Non-pigmented ciliary epithelial cell (primary cell): ENCODE results near the gene PHF21B.
"Not testable (repeated sequence)": the region's sequence is repeated elsewhere in the genome, so short reads cannot be mapped to it uniquely, and the experiment has no call there.

Experiments used
- DNase-seq: peaks from one replicate; pipeline ENCODE4 v3.0.0-alpha.2; 2010; ENCODE audit warnings: low read depth

The PHF21B gene

DNA sequence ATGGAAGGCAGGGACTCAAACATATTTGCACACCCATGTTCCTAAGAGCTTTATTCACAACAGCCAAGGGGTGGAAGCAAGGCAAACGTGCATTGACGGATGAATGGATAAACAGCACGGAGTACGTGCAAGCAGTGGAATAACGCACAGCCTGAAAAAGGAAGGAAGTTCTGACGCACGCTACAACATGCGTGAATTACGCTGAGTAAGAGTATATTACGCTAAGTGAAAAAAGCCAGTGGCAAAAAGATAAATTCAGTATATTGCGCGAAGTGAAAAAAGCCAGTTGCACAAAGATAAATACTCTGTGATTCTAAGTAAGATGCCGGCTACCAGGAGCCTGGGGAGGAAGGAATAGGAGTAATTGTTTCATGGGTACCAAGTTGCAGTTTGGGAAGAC, 19.5 kb downstream of the PHF21B start:
- no peak for DNase-seq

DNA sequence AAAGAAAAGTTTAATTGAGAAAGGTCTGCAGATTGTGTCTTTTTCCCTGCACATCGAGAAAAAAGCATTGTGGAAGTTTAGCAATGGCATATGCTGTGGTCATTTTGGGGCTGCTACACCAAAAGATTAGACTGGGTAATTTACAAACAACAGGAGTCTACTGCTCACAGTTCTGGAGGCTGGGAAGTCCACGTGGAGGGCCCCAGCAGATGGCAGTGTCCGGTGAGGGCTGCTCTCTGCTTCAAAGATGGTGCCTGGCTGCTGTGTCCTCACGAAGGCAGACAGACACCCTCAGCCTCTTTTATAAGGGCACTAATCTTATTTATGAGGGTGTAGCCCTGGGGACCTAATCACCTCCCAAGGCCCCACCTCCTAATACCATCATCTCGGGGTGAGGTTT, 21.1 kb downstream of the PHF21B start:
- DNase-seq = no peak

DNA sequence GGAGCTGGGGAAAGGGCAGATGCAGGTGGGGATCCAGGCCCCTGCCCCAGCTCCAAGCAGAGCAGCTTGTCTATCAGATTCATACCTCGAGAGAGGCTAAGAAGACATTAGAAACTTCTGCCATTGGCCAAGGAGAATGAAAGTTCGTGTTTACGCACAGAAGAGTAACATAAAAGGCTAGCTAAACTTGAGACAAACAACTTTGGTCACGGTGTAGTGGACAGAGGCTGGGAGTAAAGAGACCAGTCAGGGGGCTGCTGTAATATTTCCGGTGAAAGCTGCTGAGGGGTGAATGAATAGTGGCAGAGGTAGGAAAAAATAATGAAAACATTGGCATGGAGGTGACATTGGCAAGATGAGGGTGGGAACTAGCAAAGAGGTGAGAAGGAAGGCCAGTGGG, 22.9 kb downstream of the PHF21B start:
- no peak for DNase-seq

DNA sequence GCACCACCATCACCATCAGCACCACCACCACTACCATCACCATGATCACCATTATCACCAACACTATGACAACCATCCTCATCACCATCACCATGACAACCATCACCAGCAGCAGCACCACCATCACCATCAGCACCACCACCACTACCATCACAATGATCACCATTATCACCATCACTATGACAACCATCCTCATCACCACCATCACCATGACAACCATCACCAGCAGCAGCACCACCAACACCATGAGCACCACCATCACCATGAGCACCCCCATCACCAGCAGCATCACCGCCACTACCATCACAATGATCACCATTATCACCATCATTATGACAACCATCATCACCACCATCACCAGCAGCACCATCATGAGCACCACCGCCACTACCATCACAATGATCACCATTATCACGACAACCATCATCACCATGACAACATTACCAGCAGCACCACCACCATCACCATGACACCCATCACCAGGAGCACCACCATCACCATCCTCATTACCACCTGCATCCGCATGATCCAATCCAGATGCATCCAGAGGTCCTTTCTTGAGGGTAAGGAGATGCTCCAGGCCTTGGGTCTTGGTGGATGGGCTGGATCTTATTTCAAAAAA, 23.8 kb downstream of the PHF21B start:
- no peak for DNase-seq

DNA sequence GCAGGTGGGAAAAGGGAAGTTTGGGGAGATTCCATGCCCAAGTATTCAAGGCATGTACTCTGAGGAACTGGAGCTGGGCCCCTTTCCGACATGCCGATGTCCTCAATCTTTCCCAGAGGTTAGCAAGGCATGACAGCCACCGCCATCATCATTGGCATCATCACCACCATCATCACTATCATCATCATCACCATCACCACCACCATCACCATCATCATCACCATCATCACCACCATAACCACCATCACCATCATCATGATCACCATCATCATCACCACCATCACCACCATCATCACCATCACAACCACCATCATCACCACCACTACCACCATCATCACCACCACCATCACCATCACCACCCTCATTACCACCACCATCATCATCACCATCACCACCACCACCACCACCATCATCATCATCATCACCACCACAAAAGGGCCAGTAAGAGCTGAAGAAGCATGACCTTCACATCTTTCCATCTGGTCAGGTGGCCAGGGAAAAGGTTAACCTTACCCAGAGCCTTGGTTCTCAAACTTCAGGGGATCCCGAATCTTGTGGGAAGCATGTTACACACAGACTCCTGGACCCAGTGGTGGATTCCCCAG, 25.8 kb downstream of the PHF21B start:
- no peak for DNase-seq

DNA sequence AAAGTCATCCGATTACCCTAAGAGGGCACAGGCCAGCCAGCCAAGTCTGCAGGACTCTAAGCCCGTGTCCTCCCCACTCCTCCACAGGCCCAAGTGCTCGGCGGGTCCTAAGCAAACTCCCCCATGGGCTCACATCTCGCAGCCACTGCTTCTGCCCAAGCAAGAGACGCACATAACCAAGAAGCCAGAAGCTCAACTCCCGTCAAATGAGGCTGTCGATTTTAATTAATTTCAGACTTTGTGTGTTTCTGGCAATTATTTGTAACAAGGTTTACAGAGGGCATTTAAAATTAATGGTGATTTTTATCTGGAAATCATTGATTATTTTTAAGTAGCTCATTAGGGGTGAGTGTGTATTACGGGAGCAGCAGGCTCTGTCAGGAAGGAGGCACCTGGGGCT, 27.4 kb downstream of the PHF21B start:
- DNase-seq = no peak

DNA sequence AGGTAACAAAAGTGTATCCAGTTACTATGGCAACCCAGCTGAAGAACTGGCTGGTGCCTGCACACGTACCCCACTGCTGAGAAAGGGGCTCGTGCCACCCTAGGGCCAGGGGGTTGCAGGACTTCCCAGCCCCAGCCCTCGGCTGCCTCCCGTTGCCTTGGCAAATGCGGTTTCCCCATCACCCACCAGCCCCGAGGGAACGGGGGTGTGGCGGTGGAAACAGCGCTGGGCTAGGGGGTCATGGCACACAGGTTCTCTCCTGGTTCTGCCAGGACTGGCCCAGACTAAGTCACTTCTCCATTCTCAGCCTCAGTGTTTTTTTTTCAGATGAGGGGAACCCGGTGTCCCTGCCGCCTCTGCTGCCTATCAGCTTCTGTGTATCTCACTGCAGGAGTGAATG, 27.9 kb downstream of the PHF21B start:
- no peak for DNase-seq

DNA sequence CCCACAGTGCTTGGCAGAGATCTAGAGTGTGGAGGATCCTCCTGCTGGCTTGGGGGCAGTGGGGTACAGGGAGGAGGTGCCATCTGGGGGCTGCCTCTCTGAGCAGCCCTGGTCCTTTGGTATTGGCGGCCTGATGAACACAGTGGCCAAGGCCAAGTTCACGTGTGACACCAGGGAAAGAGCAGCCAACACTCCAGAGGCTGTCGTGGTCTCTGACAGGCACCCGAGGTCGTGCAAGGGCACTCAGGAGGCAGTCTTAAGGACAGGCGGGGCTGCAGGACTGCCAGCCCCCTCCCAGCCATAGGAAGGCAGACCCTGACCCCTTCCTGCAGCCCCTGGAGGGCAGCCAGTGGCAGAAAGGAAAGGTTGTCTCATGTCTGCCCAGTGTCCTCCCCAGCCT, 30.7 kb downstream of the PHF21B start:
- no peak for DNase-seq

DNA sequence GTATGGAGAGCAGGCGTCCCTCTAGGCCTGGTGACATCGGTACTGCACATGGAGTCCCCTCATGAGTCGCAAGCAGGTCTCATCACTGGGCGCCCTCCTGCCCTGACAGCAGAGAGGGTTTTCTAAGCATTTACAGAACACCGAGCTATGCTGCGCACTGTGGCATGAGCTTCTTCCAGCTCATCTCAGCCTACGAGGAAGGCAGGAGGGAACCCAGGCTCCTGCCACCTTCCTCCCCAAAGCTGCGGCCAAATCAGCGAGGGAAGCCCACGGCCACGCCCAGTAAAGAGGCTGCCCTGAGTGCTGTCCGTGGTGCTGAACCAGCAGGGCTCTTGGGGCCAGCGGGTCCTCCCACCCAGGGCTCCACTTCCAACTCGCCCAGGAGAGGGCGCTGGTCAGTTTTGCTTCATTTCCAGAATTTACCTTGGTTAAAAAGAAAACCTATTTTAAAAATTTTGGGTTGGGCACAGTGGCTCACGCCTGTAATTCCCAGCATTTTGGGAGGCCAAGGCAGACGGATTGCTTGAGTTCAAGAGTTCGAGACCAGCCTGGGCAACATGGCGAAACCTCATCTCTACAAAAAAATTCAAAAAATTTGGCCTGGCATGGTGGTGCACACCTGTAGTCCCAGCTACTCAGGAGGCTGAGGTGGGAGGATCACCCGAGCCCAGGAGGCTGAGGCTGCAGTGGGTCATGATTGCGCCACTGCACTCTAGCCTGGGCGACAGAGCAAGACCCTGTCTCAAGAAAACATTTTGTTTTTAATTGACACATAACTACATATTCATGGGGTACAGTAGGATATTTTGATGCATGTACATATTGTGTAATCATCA, 34.2 kb downstream of the PHF21B start:
- peak; percentile 35 for DNase-seq

DNA sequence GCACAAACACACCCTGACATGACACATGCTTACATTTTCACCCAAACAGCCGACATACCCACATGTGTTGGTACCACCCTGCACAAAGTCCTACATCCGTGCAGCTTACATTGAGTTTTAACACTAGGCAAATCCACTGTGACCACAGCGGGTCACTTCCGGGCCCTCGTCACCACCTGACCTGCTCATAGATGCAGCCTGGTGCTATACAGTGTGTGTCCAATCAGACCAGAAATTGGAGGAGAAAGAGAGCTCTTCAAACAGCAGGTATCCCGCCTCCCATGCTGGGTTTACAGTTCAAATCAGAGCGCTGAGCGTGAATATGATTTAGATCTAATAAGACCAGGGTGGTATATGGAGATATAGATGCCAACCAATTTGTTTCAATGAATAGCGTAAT, 35.4 kb downstream of the PHF21B start:
- no peak for DNase-seq

DNA sequence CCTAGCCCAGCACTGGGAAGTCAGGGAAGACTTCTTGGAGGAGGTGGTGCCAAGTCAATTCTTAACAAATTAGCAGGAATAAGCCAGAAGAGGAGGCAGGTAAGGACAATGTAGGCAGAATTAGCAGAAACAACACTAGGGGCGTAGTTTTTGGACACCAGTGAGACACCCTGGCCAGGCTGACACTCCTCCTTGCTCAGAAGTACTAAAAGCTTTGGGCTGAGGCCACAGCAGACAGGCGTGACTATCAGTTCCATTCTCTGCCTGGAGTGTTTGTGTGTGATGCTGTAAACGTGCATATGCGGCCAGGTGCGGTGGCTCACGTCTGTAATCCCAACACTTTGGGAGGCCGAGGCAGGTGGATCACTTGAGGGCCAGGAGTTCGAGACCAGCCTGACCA, 36.0 kb downstream of the PHF21B start:
- no peak for DNase-seq

DNA sequence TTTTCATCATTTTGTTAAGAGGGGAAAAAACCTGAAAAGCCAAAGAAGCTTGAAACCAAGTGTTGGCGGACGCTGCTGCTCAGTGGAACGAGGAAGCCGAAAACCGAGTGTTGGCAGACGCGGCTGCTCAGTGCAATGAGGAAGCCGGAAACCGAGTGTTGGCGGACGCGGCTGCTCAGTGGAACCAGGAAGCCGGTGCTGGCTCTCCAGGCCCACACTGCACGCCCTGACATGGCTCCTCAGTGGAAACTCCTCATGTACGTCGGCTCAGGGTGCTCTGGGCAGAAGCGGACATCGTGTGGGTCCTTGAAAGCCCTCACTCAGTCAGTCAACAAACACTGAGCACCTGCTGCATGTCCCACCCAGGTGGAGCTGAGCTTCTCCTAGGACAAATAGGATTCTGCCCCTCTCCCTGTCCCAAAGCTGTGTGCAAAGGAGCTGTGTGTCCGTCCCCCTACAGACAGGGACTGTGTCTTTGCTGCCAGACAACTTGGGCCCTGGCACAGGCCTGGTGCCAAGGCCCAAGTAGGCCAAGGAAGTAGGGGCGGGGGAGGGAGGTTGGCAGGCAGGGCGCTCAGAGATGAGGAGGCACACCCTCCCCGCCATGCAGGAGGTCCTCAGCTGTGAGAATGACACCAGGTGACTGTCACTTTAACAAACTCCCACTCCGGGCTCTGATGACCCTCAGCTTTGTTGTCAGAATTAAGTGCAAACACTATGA, 37.3 kb downstream of the PHF21B start:
- no peak for DNase-seq

DNA sequence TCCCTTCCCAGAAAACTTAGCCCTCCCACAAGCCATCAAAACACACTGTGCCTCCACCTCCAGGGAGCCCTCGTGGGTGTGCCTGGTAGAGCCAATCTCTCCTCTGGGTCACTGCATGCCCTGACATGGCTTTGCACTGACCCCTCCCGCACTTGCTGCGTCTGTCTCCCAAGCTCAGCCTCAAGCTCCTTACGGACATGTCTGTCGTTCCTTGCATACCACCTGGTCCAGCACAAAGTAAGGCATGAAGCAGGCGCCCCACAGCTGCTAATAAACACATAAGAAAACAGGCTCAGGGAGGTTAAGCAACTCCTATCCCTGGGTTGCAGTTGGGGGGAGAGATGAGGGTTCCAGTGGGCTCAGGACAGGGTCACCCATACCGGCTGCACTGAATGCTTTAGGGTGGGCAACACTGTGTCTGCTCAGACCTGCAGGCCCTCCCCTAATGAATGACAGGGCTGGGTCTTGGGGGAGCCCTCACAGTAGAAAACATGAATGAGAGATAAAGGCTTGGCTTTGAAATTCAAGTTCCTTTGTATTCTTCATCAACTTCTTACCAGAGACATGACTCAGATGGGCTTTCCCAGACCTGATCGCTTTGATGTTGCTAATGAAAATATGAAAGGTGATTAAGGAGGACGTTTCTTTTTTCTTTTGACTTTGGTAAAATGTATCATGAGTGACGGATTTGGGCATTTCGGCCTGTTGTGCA, 38.0 kb downstream of the PHF21B start:
- DNase-seq = no peak

DNA sequence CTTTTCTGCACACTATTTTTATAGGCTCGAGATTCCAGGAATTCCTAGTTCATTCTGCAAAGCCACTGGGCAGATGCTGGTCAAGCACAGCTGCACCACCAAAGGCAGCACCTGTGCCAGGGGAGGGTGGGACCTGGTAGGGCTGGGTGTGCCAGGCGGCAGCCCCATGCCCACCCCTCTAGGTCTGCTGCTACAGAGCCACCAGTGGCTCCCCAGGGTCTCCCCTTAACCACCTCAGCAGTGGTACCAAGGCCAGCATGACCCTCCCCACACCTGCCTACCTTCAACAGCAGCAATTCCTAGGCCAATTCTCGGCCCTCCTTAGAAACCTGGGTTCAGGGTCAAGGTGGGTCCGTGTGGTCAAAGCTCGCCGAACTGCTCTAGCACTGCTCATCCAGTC, 39.5 kb downstream of the PHF21B start:
- DNase-seq = no peak

DNA sequence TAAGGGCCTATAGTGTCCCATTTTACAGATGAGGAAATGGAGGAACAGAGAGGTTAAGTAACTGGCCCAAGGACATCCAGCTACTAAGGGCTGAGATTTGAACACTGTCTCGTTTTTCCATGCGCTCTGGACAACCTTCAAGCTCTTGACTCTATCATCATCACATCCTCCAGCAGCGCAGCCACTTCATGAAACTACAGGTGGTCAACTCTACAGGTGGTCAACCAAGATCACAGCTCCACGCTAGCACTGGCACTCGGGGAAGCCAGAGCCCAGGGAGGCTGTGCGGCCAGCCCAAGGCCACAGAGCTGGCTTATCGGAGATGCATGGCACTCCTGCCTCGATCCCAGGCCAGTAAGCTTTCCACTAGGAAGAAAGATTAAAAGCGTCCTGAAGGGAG, 40.0 kb downstream of the PHF21B start:
- no peak for DNase-seq

DNA sequence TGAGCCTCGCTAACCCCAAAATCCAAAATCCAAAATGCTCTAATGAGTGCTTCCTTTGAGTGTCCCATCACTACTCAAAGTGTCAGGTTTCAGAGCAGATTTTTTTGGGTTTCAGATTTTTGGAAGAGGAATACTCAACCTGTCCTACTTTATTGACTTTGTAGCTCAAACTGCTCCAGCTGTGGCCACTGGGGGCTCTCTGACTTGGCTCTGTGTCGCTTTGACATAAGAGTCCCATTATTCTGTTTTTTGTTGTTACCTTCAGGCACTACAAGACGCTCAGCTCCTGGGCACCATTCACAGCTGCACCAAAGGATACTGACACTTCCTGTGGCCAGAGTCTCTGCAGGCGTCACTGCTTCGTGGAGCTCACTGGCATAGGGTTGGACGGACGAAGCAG, 41.1 kb downstream of the PHF21B start:
- DNase-seq = no peak

DNA sequence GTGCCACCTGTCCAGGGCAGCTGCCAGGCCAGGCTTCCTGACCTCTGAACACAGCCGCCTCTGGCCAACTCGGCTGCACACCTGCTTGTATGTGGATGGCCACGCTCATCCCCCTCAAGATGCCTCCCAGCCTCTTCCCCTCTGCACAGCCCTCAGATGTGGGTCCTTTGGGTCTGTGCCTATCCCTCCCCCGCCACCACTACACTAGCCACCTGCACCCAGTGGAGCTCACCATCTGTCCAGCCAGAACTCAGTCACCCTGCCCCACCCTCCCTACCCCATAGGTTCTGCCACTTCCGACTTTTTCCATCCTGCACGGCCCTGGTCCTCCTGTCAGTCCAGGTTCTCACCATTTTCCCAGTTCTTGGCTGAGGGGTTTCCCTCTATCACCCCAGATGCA, 44.6 kb downstream of the PHF21B start:
- DNase-seq = no peak

DNA sequence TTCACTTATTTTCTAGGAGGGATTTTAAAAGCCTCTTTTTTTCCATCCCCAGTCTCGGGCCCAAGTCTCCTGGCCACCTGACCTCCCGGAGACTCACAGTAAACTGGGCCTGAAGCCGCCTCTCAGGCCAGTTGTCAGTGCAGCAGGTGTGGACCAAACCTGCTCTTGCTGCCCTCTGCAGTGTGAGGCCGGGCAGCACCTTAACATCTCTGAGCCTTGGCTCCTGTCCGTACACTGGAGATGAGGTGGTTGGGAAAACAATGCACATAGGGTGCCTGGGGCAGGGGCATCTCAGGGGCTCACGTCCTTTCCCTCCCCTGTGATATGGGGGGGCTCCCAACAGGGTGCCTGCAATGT, 45.1 kb downstream of the PHF21B start:
- DNase-seq = no peak

DNA sequence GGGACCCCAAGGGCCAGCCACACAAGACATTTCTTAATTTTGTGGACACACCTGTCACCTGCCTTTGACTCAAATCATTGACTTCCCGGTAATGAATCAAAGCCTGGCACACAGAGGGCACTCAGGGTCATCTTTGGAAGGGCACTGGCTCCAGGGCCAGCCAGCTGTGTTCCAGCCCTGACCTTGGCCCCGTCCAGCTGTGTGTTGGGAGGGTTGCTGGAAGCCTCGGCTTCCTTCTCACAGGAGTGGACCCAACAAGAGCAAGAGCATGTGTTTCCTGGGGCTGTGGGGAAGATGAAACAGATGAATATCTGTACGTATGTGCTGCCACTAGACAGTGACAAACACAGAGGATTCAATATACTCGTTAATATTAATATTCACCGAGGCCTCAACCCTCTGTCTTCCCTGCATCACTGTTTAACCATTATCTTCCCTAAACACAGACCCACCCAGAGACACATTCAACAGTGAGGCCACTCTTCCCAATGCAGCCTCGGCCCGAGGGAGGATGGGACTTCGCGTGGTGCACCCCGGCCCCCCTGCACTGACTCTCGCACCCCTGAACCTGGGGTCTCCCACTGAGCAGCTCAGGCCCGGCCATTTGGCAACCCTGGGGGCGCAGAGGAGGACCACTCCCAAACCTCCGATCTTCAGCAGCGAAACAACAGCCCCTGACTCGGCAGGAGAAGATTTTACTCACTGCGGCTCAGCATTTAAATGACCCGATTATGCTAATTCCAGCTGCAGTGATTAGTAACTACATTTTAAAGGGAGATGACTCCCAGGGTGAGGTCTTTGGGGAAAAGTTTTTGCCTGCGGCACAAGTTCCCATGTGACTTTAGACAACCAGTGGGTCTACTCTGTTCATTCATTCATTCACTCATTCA, 45.7 kb downstream of the PHF21B start:
- DNase-seq = no peak

DNA sequence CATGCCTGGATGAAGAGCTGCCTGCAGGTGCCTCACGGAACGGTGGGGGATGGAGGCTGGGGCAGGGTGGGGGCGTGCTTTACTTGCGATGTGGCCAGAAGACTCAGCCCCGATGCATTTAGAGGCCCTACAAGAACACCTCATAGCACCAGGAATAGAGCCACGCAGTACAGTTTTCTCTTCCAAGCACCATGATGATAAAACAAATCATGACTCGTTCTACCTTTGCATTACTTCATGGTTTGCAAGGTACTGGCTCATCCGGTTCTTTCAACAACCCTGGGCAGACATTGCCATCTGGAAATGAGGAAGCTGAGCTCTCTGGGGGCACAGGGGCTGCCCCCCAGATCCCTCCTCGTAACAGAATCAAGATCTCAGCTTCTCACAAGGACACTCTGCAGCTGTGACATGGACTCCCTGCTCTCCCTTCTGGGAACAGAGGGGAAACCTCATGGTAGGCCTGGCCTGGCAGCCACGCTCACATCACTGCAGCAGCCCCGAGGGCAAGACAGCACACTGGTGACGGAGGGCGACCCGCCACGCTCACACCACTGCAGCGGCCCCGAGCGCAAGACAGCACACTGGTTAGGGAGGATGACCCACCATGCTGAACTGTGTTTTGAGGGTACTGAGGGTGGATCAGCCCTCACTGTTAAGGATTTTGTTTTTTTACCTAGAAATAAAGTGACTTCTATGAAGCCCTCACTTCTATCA, 46.9 kb downstream of the PHF21B start:
- no peak for DNase-seq

DNA sequence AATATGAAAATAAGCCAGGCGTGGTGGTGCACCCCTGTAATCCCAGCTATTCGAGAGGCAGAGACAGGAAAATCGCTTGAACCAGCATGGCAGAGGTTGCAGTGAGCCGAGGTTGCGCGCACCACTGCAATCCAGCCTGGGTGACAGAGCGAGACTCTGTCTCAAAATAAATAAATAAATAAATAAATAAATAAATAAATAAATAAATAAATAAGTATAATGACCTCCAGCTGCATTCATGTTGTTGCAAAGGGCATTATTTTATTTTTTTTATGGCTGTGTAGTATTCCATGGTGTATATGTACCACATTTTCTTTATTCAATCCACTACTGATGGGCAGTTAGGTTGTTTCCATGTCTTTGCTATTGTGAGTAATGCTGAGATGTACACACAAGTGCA, 48.1 kb downstream of the PHF21B start:
- not testable (repeated sequence) for DNase-seq
